HFF-Myc (cell line): ENCODE data around the gene SPEM1.

Source experiments
- DNase-seq: peaks from one replicate; pipeline ENCODE4 v3.0.0-alpha.2; 2011; ENCODE audit warnings: low read depth; ENCODE audit errors: extremely low read depth
- H3K4me3 ChIP-seq: replicated peaks from 2 replicates; pipeline ENCODE4 v1.5.1; 2011; ENCODE audit warnings: low read depth, mild to moderate bottlenecking, control low read depth, low read length
- TF ChIP-seq, protein P1 (sequence below): IDR thresholded peaks from 2 replicates; pipeline ENCODE4 v1.5.1; 2012; ENCODE audit warnings: mild to moderate bottlenecking, low read depth, low read length, control low read depth; ENCODE audit errors: missing control alignments

Gene SPEM1

DNA sequence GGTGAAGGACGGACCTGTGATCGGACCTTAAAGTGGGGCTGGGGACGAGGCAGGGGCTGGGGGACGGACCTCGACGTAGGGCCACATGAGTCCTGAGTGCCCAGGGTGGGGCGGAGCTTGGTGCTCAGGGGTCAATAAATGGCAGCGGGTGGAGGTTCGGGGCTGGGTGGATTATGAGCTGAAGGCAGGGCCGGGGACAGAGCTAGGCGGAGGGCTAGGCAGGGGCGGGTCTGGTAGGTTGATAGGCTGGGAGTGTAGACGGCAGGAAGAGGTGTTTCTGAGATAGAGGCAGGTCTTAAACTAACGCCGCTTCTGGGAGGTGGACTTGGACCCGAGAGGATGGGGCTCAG lies 25.5 kb downstream of the SPEM1 start:
- TF ChIP-seq, protein P1, sequence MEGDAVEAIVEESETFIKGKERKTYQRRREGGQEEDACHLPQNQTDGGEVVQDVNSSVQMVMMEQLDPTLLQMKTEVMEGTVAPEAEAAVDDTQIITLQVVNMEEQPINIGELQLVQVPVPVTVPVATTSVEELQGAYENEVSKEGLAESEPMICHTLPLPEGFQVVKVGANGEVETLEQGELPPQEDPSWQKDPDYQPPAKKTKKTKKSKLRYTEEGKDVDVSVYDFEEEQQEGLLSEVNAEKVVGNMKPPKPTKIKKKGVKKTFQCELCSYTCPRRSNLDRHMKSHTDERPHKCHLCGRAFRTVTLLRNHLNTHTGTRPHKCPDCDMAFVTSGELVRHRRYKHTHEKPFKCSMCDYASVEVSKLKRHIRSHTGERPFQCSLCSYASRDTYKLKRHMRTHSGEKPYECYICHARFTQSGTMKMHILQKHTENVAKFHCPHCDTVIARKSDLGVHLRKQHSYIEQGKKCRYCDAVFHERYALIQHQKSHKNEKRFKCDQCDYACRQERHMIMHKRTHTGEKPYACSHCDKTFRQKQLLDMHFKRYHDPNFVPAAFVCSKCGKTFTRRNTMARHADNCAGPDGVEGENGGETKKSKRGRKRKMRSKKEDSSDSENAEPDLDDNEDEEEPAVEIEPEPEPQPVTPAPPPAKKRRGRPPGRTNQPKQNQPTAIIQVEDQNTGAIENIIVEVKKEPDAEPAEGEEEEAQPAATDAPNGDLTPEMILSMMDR, result no peak
- 0 out of 2 replicates have a peak overlapping the region, but pooled peaks have one; percentile 21 for H3K4me3 ChIP-seq
- DNase-seq, result no peak

DNA sequence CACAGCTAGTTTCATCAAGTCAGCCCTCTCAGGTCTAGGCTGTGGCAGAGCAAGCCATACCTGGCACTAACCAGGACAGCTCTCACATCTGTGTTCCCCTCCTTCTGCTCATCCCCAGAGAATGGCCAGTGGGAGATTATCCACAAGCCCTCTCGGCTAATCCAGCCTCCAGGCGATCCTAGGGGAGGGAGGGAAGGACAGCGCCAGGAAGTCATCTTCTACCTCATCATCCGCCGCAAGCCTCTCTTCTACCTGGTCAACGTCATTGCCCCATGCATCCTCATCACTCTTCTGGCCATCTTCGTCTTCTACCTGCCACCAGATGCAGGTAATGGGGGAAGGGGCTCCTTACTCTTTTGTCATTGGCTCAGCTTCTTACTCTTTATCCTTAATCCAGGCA lies 28.3 kb downstream of the SPEM1 start:
- DNase-seq, result no peak
- TF ChIP-seq, protein P1, result no peak
- no peak overlapping the region for H3K4me3 ChIP-seq

DNA sequence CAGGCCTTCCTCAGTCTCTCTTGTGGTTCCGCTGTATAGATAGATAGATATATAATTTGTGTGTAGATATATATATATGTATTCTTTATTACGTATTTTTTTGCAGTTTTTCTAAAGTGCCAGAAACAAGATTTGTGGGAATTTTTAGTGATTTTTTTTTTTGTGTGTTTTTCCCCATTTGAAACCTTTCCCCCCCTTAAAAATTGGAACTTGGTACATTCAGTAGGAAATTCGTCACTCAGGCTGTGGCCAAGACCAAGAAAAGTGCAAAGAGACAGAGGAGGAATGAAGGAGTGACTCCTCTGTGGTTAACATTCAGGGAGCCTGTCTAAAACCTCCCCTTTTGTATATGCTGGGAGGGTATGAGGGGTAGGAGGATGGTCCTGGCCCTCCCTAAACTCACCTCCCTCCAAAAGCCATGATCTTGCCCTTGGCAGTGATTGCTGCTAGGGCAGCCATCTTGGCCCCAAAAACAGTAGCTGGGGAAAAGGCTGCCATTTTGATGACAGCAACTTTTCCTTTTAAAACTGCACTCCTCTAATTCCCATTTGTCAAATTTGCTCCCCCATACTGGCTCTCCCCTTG lies 39.9 kb downstream of the SPEM1 start:
- TF ChIP-seq, protein P1, result no peak
- no peak for DNase-seq
- no peak overlapping the region for H3K4me3 ChIP-seq

DNA sequence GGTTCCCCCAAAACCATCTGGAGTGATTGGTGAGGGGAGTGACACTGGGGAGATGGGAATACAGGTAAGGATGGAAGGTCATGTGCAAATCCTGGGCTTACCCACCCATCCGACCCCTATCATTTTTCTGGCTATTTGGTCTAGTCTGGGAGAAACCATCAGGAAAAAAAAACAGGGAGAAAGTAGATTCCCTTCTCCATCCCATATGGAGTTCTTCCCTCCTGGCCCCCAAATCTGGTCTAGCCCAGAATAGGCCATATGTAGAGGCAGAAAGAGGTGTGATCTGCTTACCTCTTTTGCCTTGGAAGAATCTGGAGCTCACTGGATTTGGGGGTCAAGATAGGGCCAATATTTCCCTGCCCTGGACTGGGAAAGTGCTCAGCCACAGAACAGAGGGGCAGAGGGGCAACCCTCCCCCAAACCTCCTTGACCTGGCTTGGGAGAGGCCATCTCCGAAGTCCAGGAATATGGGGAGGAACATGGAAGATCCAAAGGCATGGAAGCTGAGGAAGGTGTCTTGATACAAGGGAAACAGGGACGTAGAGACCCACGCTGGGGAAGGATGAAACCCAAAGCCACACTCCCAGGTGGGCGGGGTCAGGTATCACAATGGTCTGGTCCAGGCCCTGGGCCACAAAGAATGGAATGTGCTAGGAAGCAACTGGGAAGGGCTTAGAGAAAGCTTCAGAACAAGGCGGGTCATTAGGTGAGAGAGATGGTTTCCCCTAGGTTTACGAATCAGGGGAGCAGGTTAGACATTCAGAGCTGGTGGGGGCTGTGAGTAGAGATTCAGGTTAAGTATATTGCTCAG lies 40.9 kb downstream of the SPEM1 start:
- DNase-seq, result no peak
- H3K4me3 ChIP-seq, result no peak overlapping the region
- TF ChIP-seq, protein P1, result no peak

DNA sequence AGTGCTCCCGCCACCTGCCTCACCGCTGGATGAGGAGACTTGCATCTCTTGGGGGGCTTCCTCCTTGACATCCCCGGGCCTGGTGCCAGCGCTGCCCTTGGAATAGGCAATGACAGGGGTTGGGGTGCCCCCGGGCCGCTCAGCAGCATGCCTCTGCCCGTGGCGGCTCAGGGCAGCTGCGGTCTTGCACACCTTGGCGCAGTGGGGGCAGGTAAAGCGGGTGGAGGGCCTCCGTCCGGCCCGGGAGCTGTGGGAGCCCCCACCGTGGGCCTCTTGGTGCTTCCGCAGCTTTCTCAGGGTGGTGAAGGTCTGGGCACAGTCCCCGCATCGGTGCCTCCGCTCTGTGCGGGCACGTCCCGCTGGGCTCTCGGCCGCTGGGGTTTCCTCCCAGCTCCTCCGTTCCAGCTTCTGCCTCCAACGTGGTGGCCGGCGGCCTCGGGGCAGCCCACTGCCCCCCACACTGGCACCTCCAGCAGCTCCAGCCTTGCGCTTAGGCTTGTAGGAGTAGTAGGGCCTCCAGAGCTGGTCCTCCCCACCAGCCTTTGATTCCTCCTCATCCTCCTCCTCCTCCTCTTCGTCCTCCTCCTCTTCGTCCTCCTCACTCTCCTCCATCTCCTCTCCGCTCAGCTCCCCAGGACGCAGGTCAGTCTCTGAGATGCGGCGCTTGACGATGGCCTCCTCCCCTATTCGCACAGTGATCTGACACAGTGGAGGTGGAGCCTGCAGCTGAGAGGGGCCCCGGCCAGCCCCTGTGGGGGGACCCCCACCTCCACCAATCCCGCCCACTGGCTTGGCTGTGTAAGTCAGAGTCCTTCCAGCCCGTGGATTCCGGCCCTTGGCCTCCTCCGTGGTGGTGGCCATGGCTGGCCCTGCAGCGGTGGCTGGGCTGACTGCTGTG lies 42.6 kb downstream of the SPEM1 start:
- no peak overlapping the region for H3K4me3 ChIP-seq
- DNase-seq, result no peak
- TF ChIP-seq, protein P1, result no peak

DNA sequence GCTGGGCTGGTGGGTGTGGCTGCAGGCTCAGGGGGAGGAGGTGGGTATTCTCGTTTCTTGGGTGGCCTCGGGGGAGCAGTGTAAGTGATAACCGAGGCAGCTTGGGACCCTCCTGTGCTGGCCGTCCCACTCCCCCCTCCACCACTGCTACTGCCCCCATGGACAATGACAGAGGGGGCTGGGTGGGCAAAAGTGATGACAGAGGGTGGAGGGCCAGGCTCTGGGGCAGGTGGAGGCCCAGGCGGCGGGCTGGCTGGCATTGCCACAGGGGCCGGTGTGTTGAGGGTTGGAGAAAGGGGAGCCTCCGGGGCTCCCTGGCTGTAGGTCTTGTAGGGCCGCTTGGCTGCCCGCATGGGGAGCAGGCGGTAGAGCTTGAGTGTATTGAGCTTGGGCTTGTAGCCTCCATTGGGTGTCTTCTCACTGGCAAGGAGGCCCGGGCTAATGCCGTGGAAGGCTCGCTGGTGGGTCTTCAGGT lies 43.3 kb downstream of the SPEM1 start:
- no peak overlapping the region for H3K4me3 ChIP-seq
- TF ChIP-seq, protein P1, result no peak
- no peak for DNase-seq
